Esophagus squamous epithelium (tissue), 4 donors: ENCODE results near the gene CCT8.

Experiments used
- CTCF ChIP-seq, 6 experiments: fragments of 450-650 bp in 4 of 6; fragments of 200-600 bp in 2 of 6; sonication (generic) in 2 of 6; IDR thresholded peaks; one replicate each; pipeline ENCODE4 v1.5.1; 2016 to 2019; ENCODE audit warnings: antibody characterized with exemption in 6 of 6, mild to moderate bottlenecking in 4 of 6, moderate library complexity in 4 of 6
- POLR2A ChIP-seq, 4 donors: fragments of 450-650 bp; IDR thresholded peaks; one replicate each; pipeline ENCODE4 v1.6.1; 2017; ENCODE audit warnings: antibody characterized with exemption in 4 of 4, mild to moderate bottlenecking in 4 of 4, moderate library complexity in 3 of 4

GRCh38 chr21:29033301-29033700 is 40.1 kb downstream of the CCT8 start:
- TF ChIP-seq CTCF (IDR thresholded peaks at IDR 0.05) (no peak), POLR2A (IDR thresholded peaks at IDR 0.05) (no peak)
